Nephron (organoid): ENCODE data around the gene ITLN2.
A peak's percentile ranks its signal among the peaks of the same experiment; 100 is the strongest.
"Not testable (repeated sequence)": the region's sequence is repeated elsewhere in the genome, so short reads cannot be mapped to it uniquely, and the experiment has no call there.

Experiments used
- H3K27ac Mint-ChIP-seq, 3 experiments: 2 replicates each; pipeline ENCODE4 v1.8.0; 2020; ENCODE audit warnings: mixed read lengths in 3 of 3, mild to moderate bottlenecking in 2 of 3, moderate library complexity in 1 of 3
- H3K27me3 Mint-ChIP-seq: 2 replicates; pipeline ENCODE4 v1.8.0; 2021; ENCODE audit warnings: low read depth, mild to moderate bottlenecking, moderate library complexity, mixed read lengths
- H3K36me3 Mint-ChIP-seq: 2 replicates; pipeline ENCODE4 v1.8.0; 2020; ENCODE audit warnings: low read depth, mixed read lengths
- H3K4me1 Mint-ChIP-seq: 2 replicates; pipeline ENCODE4 v1.8.0; 2020; ENCODE audit warnings: mixed read lengths
- H3K4me3 Mint-ChIP-seq, 3 experiments: 2 replicates each; pipeline ENCODE4 v1.8.0; 2020; ENCODE audit warnings: mild to moderate bottlenecking in 3 of 3, mixed read lengths in 3 of 3, moderate library complexity in 2 of 3
- H3K9me3 Mint-ChIP-seq: 2 replicates; pipeline ENCODE4 v1.8.0; 2020; ENCODE audit warnings: mixed read lengths
- TF ChIP-seq, protein P1 (sequence below), 3 experiments: fragments of 200-600 bp; sonication (generic); IDR thresholded peaks; one replicate each; pipeline ENCODE4 v1.5.0; 2021; ENCODE audit warnings: antibody characterized with exemption in 3 of 3; ENCODE audit not compliant: unreplicated experiment in 3 of 3

ITLN2 gene

DNA sequence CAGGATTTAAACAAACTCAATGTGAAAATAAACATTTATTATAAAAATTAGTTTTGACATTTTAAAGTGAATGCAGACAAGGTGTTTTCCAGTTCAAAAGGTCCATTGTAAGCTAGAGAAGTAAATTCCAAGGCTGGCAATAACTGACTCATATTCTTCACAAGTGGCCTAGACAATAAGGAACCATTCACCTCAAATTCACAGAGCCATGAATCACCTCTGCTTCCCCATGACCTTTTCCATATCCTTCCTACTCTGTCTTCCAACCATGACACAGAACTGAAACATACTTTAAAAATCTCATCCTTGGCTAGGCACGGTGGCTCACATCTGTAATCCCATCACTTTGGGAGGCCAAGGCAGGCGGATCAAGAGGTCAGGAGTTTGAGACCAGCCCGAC lies 41.6 kb upstream of the ITLN2 start:
- no peaks in the 10 kb centered on the region for H3K4me1 Mint-ChIP-seq
- no peaks in the 10 kb centered on the region for H3K27me3 Mint-ChIP-seq
- TF ChIP-seq, protein P1, sequence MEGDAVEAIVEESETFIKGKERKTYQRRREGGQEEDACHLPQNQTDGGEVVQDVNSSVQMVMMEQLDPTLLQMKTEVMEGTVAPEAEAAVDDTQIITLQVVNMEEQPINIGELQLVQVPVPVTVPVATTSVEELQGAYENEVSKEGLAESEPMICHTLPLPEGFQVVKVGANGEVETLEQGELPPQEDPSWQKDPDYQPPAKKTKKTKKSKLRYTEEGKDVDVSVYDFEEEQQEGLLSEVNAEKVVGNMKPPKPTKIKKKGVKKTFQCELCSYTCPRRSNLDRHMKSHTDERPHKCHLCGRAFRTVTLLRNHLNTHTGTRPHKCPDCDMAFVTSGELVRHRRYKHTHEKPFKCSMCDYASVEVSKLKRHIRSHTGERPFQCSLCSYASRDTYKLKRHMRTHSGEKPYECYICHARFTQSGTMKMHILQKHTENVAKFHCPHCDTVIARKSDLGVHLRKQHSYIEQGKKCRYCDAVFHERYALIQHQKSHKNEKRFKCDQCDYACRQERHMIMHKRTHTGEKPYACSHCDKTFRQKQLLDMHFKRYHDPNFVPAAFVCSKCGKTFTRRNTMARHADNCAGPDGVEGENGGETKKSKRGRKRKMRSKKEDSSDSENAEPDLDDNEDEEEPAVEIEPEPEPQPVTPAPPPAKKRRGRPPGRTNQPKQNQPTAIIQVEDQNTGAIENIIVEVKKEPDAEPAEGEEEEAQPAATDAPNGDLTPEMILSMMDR (IDR thresholded peaks at IDR 0.05; ENCODE audit: unreplicated experiment in 3 of 3): no peak
- peak overlapping the region in 1 of 3 experiments; percentile 57 for H3K27ac Mint-ChIP-seq
- no peaks in the 10 kb centered on the region for H3K9me3 Mint-ChIP-seq
- H3K36me3 Mint-ChIP-seq: peaks cover 4% of the 10 kb centered on the region
- H3K4me3 Mint-ChIP-seq: no peak overlapping the region

DNA sequence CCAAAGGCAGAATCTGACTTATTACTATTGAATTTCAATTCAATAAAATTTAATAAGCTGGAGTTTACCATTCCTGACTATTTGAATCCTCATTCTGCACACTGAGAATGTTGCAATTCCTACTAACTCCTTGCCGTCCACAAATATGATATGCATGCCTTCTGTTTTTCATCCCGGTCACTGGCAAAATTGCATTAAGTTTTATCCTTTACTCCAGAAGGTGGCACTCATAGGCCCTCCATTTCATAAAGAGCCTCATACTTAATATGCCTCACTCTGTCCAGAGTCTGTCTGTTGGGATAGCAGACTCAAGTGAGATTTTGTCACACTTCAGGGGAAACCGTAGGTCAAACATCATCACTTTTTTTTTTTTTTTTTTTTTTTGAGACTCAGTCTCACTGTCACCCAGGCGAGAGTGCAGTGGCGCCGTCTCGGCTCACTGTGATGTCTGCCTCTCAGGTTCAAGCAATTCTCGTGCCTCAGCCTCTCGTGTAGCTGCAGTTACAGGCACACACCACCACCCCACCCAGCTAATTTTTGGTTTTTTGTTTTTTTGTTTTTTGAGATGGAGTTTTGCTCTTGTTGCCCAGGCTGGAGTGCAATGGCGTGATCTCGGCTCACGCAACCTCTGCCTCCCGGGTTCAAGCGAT lies 39.1 kb upstream of the ITLN2 start:
- Mint-ChIP-seq H3K36me3 (no peaks in the 10 kb centered on the region), H3K27me3 (peaks cover 4% of the 10 kb centered on the region), H3K27ac (no peak overlapping the region), H3K9me3 (no peaks in the 10 kb centered on the region), H3K4me1 (no peaks in the 10 kb centered on the region), H3K4me3 (no peak overlapping the region)
- TF ChIP-seq, protein P1 (IDR thresholded peaks at IDR 0.05; ENCODE audit: unreplicated experiment in 3 of 3): peak; percentile 29 to 34 (median 30)

DNA sequence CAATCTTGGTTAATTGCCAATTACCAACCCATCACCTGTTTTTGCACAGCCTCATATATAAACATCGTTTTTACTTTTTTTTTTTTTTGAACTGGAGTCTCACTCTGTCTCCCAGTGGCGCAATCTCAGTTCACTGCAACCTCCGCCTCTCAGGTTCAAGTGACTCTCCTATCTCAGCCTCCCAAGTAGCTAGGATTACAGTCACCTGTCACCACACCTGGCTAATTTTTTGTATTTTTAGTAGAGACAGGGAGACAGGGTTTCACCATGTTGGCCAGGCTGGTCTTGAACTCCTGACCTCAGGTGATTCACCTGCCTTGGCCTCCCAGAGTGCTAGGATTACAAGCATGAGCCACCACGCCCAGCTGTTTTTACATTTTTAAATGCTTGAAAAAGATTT lies 37.4 kb upstream of the ITLN2 start:
- not testable (repeated sequence) for H3K27me3 Mint-ChIP-seq, H3K4me3 Mint-ChIP-seq, H3K27ac Mint-ChIP-seq, H3K9me3 Mint-ChIP-seq, H3K36me3 Mint-ChIP-seq, H3K4me1 Mint-ChIP-seq

DNA sequence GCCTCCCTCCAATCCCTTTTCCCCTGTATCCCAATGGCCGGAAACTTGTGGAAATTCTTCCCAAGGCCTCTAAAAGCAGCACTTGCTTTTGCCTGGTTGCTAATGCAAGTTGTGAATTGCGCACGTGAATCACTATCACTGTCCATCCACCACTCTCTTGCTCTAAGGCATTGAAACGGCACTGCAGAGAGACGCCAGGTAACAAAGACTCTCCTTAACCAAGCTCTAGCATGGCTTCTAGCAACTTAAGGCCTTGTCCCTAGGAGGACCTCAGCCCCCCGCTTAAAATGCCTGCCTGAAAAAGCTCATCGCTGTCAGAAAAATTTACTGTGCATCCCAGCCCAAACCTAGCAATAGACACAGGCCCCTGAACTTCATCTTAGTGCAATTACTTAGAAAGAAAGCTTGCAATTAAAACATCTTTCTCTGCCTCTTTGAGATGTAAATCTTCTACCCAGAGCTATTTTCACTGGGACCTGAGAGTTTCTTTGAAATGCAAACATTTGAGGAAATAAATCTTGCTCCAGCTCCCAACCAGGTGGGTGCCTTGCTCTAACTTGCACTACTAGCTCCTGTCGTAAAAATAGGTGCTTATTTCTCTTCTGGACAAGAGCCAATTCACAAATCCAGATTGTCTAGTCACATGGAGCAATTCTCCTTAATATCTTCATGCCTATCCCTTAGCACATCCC lies 32.9 kb upstream of the ITLN2 start:
- peaks cover 9% of the 10 kb centered on the region for H3K9me3 Mint-ChIP-seq
- no peaks in the 10 kb centered on the region for H3K4me1 Mint-ChIP-seq
- peaks cover 4% of the 10 kb centered on the region for H3K36me3 Mint-ChIP-seq
- H3K27ac Mint-ChIP-seq: peak overlapping the region in 1 of 3 experiments; percentile 86
- H3K27me3 Mint-ChIP-seq: peaks cover 24% of the 10 kb centered on the region
- H3K4me3 Mint-ChIP-seq: no peak overlapping the region
- TF ChIP-seq, protein P1 (IDR thresholded peaks at IDR 0.05; ENCODE audit: unreplicated experiment in 3 of 3): no peak

DNA sequence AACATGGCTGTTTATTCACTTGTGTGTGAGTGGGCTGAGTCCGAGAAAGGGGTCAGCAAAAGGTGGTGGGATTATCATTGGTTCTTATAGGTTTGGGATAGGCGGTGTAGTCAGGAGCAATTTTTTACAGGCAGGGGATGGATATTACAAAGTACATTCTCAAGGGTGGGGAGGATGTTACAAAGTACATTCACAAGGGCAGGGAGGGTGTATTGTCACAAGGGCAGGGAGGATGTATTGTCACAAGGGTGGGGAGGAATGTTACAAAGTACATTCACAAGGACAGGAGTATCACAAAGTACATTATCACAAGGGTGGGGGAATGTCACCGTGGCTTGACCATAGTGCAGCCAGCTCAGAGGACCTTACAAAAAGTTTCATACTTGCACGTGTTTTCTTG lies 31.1 kb upstream of the ITLN2 start:
- Mint-ChIP-seq H3K9me3 (peaks cover 15% of the 10 kb centered on the region), H3K27me3 (peaks cover 42% of the 10 kb centered on the region), H3K27ac (no peak overlapping the region), H3K36me3 (peaks cover 4% of the 10 kb centered on the region), H3K4me1 (no peaks in the 10 kb centered on the region), H3K4me3 (no peak overlapping the region)
- TF ChIP-seq, protein P1 (IDR thresholded peaks at IDR 0.05; ENCODE audit: unreplicated experiment in 3 of 3): no peak

DNA sequence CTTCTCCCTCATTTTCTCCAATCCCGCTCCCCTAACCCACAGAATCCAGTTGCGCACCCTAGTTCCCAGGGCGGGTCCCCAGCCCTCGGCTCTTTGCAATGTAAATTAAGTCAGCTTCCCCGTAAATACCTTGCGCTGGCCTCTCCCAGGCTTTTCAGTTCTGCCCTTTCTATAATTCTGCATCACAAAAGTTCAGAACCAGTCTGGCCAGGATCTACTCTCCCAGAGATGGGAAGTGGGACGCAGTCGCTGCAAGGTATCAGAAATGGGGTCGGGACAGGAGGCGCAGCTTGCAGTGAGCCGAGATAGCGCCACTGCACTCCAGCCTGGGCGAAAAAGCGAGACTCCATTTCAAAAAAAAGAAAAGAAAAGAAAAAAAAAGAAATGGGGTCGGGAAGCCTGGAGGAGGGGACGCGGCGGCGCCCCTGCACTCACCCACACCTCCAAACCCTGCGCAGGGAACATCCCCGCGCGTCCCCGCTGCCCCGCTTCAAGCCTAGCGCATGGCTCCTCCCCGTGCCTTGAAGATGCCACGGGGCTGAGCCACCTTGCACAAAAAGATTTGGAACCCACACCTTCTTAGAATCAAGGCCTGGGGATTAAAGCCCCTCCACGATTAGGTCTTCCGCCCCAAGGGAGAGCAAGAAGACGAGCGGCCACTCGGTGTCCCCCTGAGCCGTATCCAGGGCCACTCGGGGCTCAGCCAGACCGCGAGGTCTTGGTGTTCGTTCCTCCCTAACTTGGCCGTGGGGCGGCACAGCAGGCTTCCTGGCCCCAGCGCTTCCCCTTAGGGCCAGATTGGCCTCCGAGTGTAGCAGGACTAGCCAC lies 27.2 kb upstream of the ITLN2 start:
- peaks cover 15% of the 10 kb centered on the region for H3K9me3 Mint-ChIP-seq
- TF ChIP-seq, protein P1 (IDR thresholded peaks at IDR 0.05; ENCODE audit: unreplicated experiment in 3 of 3): no peak
- no peaks in the 10 kb centered on the region for H3K4me1 Mint-ChIP-seq
- H3K27ac Mint-ChIP-seq: no peak overlapping the region
- peaks cover 57% of the 10 kb centered on the region for H3K27me3 Mint-ChIP-seq
- H3K4me3 Mint-ChIP-seq: peak overlapping the region; percentile 47 to 66 (median 51)
- peaks cover 4% of the 10 kb centered on the region for H3K36me3 Mint-ChIP-seq
